NK-92 (cell line): ENCODE results near the gene CCT4.
"Not testable (repeated sequence)": the region's sequence is repeated elsewhere in the genome, so short reads cannot be mapped to it uniquely, and the experiment has no call there.

Source experiments
- DNase-seq: peaks from one replicate; lab custom pipeline; 2025; ENCODE audit not compliant: unreplicated experiment; lab: John Stamatoyannopoulos, UW

The CCT4 gene

GRCh38 chr2:61888267-61889055, at the start of gene CCT4:
TSS of gene CCT4 (minus strand) at chr2:61888656. CDS start at chr2:61888507, 149 bp downstream.
- DNase-seq: peak; percentile 26

- no peak for DNase-seq
Observed at GRCh38 chr2:61937886-61938285, 49.4 kb upstream of the CCT4 start.

- no peak for DNase-seq
Observed at GRCh38 chr2:61937098-61937497, 48.6 kb upstream of the CCT4 start.

GRCh38 chr2:61928826-61929461, 40.5 kb upstream of the CCT4 start:
- DNase-seq: no peak

GRCh38 chr2:61926531-61927477, 38.3 kb upstream of the CCT4 start:
- no peak for DNase-seq

GRCh38 chr2:61924895-61925663, 36.6 kb upstream of the CCT4 start:
- no peak for DNase-seq

- no peak for DNase-seq
Observed at GRCh38 chr2:61922714-61923113, 34.3 kb upstream of the CCT4 start.

GRCh38 chr2:61920548-61920947, 32.1 kb upstream of the CCT4 start:
- no peak for DNase-seq

- not testable (repeated sequence) for DNase-seq
Observed at GRCh38 chr2:61914794-61915193, 26.3 kb upstream of the CCT4 start.

- DNase-seq: no peak
Observed at GRCh38 chr2:61911510-61911909, 23.1 kb upstream of the CCT4 start.

GRCh38 chr2:61910603-61911002, 22.1 kb upstream of the CCT4 start:
- DNase-seq: no peak

- no peak for DNase-seq
Observed at GRCh38 chr2:61909116-61909515, 20.7 kb upstream of the CCT4 start.

- DNase-seq: no peak
Observed at GRCh38 chr2:61906186-61906470, 17.7 kb upstream of the CCT4 start.

- peak; percentile 12 for DNase-seq
Observed at GRCh38 chr2:61905372-61906185, 17.1 kb upstream of the CCT4 start, which contains the start of gene COMMD1. TSS of gene COMMD1 (plus strand) at chr2:61905674. CDS start at chr2:61905679, 5 bp downstream.

GRCh38 chr2:61900281-61900680, 11.8 kb upstream of the CCT4 start:
- no peak for DNase-seq

- DNase-seq: no peak
Observed at GRCh38 chr2:61898810-61899209, 10.4 kb upstream of the CCT4 start.

GRCh38 chr2:61887717-61888266, 664 bp downstream of the CCT4 start:
- DNase-seq: no peak

GRCh38 chr2:61885896-61886603, 2.4 kb downstream of the CCT4 start:
- no peak for DNase-seq

- DNase-seq: no peak
Observed at GRCh38 chr2:61882850-61883249, 5.6 kb downstream of the CCT4 start.
